Thyroid gland (tissue), 4 donors: ENCODE measurements around the gene FAM200C.

Source experiments
- POLR2A ChIP-seq, 2 donors: fragments of 450-650 bp; IDR thresholded peaks; one replicate each; pipeline ENCODE4 v1.6.1; 2017; ENCODE audit warnings: antibody characterized with exemption in 2 of 2, mild to moderate bottlenecking in 2 of 2, moderate library complexity in 1 of 2
- TF ChIP-seq, protein P1 (sequence below), 6 experiments: fragments of 200-600 bp in 3 of 6; fragments of 450-650 bp in 3 of 6; sonication (generic) in 3 of 6; IDR thresholded peaks; one replicate each; pipeline ENCODE4 v1.5.1; 2016 to 2019; ENCODE audit warnings: antibody characterized with exemption in 6 of 6, mild to moderate bottlenecking in 2 of 6, inconsistent platforms in 1 of 6, moderate library complexity in 1 of 6

- TF ChIP-seq, protein P1, sequence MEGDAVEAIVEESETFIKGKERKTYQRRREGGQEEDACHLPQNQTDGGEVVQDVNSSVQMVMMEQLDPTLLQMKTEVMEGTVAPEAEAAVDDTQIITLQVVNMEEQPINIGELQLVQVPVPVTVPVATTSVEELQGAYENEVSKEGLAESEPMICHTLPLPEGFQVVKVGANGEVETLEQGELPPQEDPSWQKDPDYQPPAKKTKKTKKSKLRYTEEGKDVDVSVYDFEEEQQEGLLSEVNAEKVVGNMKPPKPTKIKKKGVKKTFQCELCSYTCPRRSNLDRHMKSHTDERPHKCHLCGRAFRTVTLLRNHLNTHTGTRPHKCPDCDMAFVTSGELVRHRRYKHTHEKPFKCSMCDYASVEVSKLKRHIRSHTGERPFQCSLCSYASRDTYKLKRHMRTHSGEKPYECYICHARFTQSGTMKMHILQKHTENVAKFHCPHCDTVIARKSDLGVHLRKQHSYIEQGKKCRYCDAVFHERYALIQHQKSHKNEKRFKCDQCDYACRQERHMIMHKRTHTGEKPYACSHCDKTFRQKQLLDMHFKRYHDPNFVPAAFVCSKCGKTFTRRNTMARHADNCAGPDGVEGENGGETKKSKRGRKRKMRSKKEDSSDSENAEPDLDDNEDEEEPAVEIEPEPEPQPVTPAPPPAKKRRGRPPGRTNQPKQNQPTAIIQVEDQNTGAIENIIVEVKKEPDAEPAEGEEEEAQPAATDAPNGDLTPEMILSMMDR (IDR thresholded peaks at IDR 0.05), result no peak
- no peak for TF ChIP-seq POLR2A (IDR thresholded peaks at IDR 0.05)
Observed at GRCh38 chr5:160360310-160360709, 39.5 kb downstream of the FAM200C start.
